Measurements from ENCODE around the gene LGALS9B.
"Not testable (repeated sequence)": the region's sequence is repeated elsewhere in the genome, so short reads cannot be mapped to it uniquely, and the experiment has no call there.

Gene LGALS9B

GRCh38 chr17:20401306-20402022 is 65.9 kb downstream of the LGALS9B start:
- DNase-seq = not testable (repeated sequence)

GRCh38 chr17:20400559-20401305 is 66.6 kb downstream of the LGALS9B start:
- DNase-seq = not testable (repeated sequence)
